Karpas-422 (cell line): ENCODE measurements around the gene AMER1. TPM values are rescaled to one million over a fixed set of nuclear protein-coding genes. Genes with fewer than 3 reads are reported as not detected.
"Not testable (repeated sequence)": the region's sequence is repeated elsewhere in the genome, so short reads cannot be mapped to it uniquely, and the experiment has no call there.

ENCODE experiments used
- DNase-seq: peaks from one replicate; pipeline ENCODE4 v3.0.0-alpha.2; 2015
- H2AFZ ChIP-seq: fragments of 200-600 bp; sonication (generic); 2 replicates; pipeline ENCODE4 v1.6.1; 2014; ENCODE audit warnings: antibody characterized with exemption, low read length, mixed read lengths
- H3K27ac ChIP-seq: fragments of 200-600 bp; sonication (generic); 2 replicates; pipeline ENCODE4 v1.5.1; 2014; ENCODE audit warnings: mild to moderate bottlenecking, low read length, moderate library complexity
- H3K27me3 ChIP-seq: fragments of 200-600 bp; sonication (generic); 2 replicates; pipeline ENCODE4 v1.6.1; 2014; ENCODE audit warnings: low read length, mixed read lengths
- H3K36me3 ChIP-seq: fragments of 200-600 bp; sonication (generic); 2 replicates; pipeline ENCODE4 v1.6.1; 2014; ENCODE audit warnings: low read length, mixed read lengths; ENCODE audit not compliant: insufficient read depth
- H3K4me1 ChIP-seq: fragments of 200-600 bp; sonication (generic); 2 replicates; pipeline ENCODE4 v1.6.1; 2014; ENCODE audit warnings: mild to moderate bottlenecking, low read length, mixed read lengths
- H3K4me2 ChIP-seq: fragments of 200-600 bp; sonication (generic); 2 replicates; pipeline ENCODE4 v1.6.1; 2014; ENCODE audit warnings: low read length, low read depth, mild to moderate bottlenecking; ENCODE audit not compliant: poor library complexity, severe bottlenecking
- H3K4me3 ChIP-seq: fragments of 200-600 bp; sonication (generic); 2 replicates; pipeline ENCODE4 v1.5.1; 2014; ENCODE audit warnings: mild to moderate bottlenecking, antibody characterized with exemption, low read length, mixed read lengths
- H3K79me2 ChIP-seq: fragments of 200-600 bp; sonication (generic); 2 replicates; pipeline ENCODE4 v1.6.1; 2014; ENCODE audit warnings: mild to moderate bottlenecking, low read length, mixed read lengths
- H3K9ac ChIP-seq: fragments of 200-600 bp; sonication (generic); 2 replicates; pipeline ENCODE4 v1.6.0; 2014; ENCODE audit warnings: low read length
- H3K9me2 ChIP-seq: fragments of 200-600 bp; sonication (generic), shearing (Covaris generic); replicated peaks from 2 replicates; pipeline ENCODE4 v1.6.0; 2014; ENCODE audit warnings: mild to moderate bottlenecking, low read length, moderate library complexity; ENCODE audit not compliant: insufficient read depth
- H3K9me3 ChIP-seq: fragments of 300-700, 200-600 bp; sonication (generic); 2 replicates; pipeline ENCODE4 v1.6.1; 2014; ENCODE audit warnings: low read length, mixed read lengths
- H4K20me1 ChIP-seq: fragments of 200-600 bp; sonication (generic); 2 replicates; pipeline ENCODE4 v1.6.1; 2014; ENCODE audit warnings: mild to moderate bottlenecking, antibody characterized with exemption, low read length, low read depth; ENCODE audit not compliant: insufficient read depth
- total RNA-seq: library from RNA; depleted of rRNA; stranded (reverse); fragments of >200 nt; shearing (Covaris generic); gene quantifications from 2 replicates; pipeline ENCODE4 v1.2.3, GENCODE V29; 2014; ENCODE audit warnings: low replicate concordance; rRNA removed

The AMER1 gene
- total RNA-seq, result 3.1 and 4.4 TPM in 2 replicates

DNA sequence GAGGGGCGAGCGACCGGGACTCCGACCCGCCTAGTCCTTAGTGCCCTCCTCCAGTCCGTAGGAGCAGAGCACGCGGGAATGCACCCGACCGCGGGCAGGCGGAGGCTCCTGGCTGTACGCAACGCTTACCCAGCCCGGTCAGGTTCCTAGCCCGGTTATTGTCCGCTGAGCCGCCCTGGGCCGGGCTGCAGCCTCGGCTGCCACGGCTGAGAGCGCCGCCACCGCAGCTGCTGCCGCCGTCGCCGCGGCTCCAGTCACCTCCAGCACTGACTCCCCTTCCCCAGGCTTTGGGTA is at the start of gene AMER1:
AMER1 (minus strand) TSS at position 268 of the 294 bp plus-strand sequence. CDS start 12,422 bp downstream, outside the sequence.
- Histone ChIP-seq H3K27me3 (no peaks in the 10 kb centered on the region), H2AFZ (peak within 1 kb of the TSS; percentile 78; the same call in 1 of the 2 replicates), H3K9me2 (no peaks in the 10 kb centered on the region), H4K20me1 (no peaks in the 10 kb centered on the region), H3K4me1 (peaks cover 27% of the 10 kb centered on the region), H3K9me3 (no peaks in the 10 kb centered on the region), H3K79me2 (peaks cover 43% of the 10 kb centered on the region), H3K4me3 (peak within 1 kb of the TSS; percentile 76), H3K4me2 (peak within 1 kb of the TSS; percentile 76), H3K27ac (peak within 1 kb of the TSS; percentile 55), H3K9ac (peak within 1 kb of the TSS; percentile 80), H3K36me3 (no peaks in the 10 kb centered on the region)
- DNase-seq, result no peak

DNA sequence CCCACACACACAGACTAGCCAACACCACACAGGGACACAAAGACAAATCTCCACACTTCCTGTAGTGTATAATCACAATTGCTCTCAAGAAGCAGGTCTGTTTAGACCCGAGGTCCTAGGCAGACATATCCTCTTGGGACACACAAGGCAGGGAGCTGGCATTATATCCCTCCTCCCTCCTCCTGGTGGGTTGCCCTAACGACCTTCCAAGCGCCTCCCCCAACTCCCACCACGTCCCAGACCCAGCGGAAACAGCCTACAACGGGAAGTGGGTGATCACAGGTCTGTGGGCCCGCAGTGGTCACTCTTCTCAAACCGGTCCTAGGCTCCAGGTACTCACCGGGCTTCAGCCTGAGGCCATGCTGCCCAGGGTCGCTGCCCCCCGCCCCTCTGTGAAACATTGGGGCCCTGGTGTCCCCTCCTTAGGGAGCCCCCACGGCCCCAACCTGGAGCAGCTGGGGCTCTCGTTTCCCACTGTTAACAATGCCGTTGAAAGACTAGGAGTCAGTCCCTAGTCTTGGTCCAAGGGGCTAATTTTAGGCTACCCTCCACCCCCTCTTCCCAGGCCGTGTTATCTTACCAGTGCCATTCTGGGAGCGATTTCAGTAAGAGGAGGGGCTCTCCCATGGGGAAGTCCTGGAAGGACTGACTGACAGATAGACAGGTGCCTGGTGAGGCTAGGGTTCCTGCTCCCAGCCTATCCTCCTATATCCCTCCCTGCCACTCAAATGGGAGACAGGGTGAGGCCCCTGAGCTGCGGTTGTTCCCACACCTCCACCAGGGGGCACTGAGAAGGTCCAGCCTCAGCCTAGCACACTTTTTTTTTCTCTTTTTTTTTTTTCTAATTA is 24.8 kb upstream of the AMER1 start, which contains the start of gene ASB12:
ASB12 (minus strand) TSS at position 485 of the 848 bp plus-strand sequence. CDS start 4,957 bp downstream, outside the sequence.
- H3K4me2 ChIP-seq, result no peak within 1 kb of the TSS
- no peak for DNase-seq
- no peak within 1 kb of the TSS for H3K4me3 ChIP-seq
- no peaks in the 10 kb centered on the region for H3K4me1 ChIP-seq
- no peaks in the 10 kb centered on the region for H3K36me3 ChIP-seq
- H4K20me1 ChIP-seq, result no peaks in the 10 kb centered on the region
- H3K9me2 ChIP-seq, result no peaks in the 10 kb centered on the region
- no peak within 1 kb of the TSS for H2AFZ ChIP-seq
- no peak within 1 kb of the TSS for H3K27ac ChIP-seq
- no peaks in the 10 kb centered on the region for H3K79me2 ChIP-seq
- H3K9ac ChIP-seq, result no peak within 1 kb of the TSS
- no peaks in the 10 kb centered on the region for H3K27me3 ChIP-seq
- no peaks in the 10 kb centered on the region for H3K9me3 ChIP-seq

DNA sequence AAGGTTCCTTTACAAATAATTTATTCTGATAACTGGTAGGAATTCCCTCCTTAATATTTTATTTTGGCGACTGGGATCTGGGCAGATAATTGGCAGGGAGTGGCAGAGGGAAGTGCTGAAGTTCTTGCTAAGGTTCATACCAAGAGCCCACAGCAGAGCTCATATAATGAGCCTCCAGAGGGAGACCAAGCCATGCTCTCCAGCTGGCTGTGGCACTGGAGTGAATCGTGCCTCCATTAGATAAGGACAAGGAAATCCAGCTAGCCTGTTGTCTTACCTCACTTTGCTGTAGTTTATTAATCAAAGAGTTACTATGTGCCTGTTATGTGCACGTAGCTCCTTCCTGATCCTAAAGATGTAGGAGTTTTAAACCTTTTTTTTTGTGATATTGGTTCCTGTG is 23.6 kb upstream of the AMER1 start:
- DNase-seq, result no peak

DNA sequence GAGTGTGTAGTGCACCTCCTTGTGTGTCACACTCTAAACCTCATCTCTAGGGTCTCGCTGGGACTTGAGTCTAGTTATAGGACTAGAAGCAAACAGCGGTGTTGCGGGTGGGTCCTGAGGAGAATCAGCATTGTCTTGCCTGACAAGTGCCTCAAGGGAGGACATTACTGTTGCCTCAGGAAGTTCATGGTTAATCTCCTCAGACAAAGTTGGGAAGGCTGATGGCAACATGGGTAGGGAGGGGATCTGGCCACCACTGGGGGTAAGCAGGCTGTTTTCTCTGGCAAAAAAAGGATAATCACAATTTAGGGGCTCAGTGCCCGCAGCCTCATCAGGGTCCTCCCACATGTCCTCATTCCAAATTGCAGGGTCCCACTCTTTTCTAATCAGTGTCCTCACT is 12.5 kb upstream of the AMER1 start:
- Histone ChIP-seq H3K36me3 (no peaks in the 10 kb centered on the region), H3K4me1 (no peaks in the 10 kb centered on the region), H3K9ac (no peak overlapping the region), H2AFZ (no peak overlapping the region), H3K27me3 (no peaks in the 10 kb centered on the region), H3K9me3 (no peaks in the 10 kb centered on the region), H3K4me2 (no peak overlapping the region), H3K79me2 (no peaks in the 10 kb centered on the region), H4K20me1 (no peaks in the 10 kb centered on the region), H3K27ac (no peak overlapping the region), H3K4me3 (no peak overlapping the region), H3K9me2 (no peaks in the 10 kb centered on the region)
- no peak for DNase-seq

More for the DNA sequence above, 23.6 kb upstream of the AMER1 start:
- Histone ChIP-seq H3K36me3 (no peaks in the 10 kb centered on the region), H3K4me3 (no peak overlapping the region), H3K27me3 (no peaks in the 10 kb centered on the region), H3K4me2 (no peak overlapping the region), H3K4me1 (no peaks in the 10 kb centered on the region), H3K9ac (no peak overlapping the region), H3K9me2 (no peaks in the 10 kb centered on the region), H2AFZ (no peak overlapping the region), H3K79me2 (no peaks in the 10 kb centered on the region), H3K9me3 (no peaks in the 10 kb centered on the region), H3K27ac (no peak overlapping the region), H4K20me1 (no peaks in the 10 kb centered on the region)

DNA sequence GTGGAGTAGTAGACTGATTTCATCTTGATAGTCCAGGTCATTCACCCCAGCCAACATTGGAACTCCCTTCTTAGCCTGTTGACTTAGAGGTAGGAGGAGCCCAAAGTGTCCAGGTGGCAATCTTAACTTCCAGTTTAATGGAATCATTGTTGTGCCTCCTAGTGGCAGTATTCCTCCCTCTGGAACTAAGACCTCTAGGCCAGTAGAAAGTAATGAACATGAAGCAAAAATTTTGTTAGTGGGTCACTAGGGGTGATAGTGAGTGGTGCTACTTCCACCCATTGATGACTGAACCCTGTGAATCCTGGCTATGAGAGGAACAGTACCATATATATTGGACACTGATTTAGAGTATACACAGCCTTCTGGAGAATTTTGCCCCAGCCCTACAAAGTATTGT is 8.5 kb upstream of the AMER1 start:
- not testable (repeated sequence) for H3K9ac ChIP-seq, H3K4me2 ChIP-seq, H3K4me1 ChIP-seq, H3K27ac ChIP-seq, H4K20me1 ChIP-seq, H3K79me2 ChIP-seq, DNase-seq, H3K9me3 ChIP-seq, H3K27me3 ChIP-seq, H3K36me3 ChIP-seq, H3K4me3 ChIP-seq, H3K9me2 ChIP-seq, H2AFZ ChIP-seq

DNA sequence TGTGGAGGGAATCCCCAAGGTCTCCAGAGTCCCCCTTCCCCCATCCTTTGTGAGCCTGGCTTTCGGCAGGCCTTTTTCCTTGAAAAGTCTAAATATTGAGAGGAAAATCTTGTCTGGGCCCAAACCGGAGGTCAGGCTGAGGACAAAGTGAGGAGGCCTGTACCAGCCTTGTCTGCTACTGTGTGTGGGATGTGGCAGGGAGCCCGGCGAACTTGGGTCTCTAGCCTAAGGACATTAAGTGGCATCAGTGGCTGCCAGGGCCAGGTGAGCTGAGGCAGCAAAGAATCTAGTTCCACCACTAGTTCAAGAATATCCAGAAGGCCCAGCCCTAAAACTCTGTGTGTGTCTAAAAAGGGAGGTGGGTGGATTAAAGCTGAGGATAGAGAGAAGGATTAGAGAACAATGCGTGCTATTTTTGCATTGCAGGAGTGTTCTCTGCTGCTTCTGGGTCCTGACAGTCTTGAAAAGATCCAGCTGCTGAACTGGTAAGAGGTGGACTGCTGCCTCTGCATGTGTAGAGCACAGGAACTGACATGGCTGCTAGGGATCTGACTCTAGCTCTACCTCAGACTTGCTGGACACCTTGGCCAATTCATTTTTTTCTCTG is 1.2 kb upstream of the AMER1 start:
- no peak for DNase-seq
- Histone ChIP-seq H2AFZ (no peak overlapping the region), H3K27ac (no peak overlapping the region), H3K36me3 (no peaks in the 10 kb centered on the region), H4K20me1 (no peaks in the 10 kb centered on the region), H3K9me3 (no peaks in the 10 kb centered on the region), H3K27me3 (no peaks in the 10 kb centered on the region), H3K9me2 (no peaks in the 10 kb centered on the region), H3K4me3 (peak overlapping the region; percentile 76), H3K9ac (peak overlapping the region; percentile 76), H3K4me1 (peaks cover 27% of the 10 kb centered on the region), H3K4me2 (peak overlapping the region; percentile 65), H3K79me2 (peaks cover 31% of the 10 kb centered on the region)

DNA sequence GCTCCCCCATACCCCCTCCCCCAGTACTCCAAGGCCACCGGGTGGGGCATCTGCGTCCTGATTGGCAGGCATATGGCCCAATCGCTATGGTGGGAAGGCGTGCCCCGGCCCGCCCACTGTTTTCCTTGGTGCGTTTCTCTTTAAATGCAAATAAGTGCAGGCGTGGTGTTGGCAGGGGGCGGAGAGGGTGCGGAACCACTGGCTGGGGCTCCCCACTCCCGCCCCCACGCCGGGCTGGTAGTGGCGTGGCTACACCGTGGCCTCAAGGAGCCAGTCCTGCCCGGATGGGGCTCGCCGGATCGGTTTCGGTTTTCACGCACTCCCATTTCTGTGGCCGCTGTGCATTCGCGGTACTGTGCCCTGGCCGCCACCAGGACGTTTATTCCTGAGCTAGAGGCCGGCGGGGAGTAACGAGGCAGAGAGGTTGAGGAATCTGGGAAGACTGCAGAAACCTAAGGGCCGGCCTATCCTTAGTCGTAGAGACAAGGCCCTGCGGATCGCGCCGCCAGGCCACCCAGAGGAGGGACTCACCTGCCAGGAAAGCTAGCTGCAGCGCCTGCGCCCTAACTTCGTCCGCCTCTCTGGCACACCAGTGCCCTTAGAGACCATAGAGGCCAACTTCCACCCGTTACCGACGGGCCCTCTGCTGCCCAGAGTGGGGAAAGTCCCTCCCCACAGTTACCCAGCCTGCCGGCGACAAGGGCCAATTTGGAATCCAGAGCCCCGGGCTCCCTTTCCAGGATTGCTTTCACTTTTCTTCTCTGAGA is 410 bp upstream of the AMER1 start:
- Histone ChIP-seq H3K4me1 (peaks cover 27% of the 10 kb centered on the region), H4K20me1 (no peaks in the 10 kb centered on the region), H3K27me3 (no peaks in the 10 kb centered on the region), H3K4me3 (peak overlapping the region; percentile 76), H3K9me3 (no peaks in the 10 kb centered on the region), H3K9ac (peak overlapping the region; percentile 80), H3K27ac (peak overlapping the region; percentile 55), H2AFZ (peak overlapping the region; percentile 78; the same call in 1 of the 2 replicates), H3K4me2 (peak overlapping the region; percentile 76), H3K79me2 (peaks cover 38% of the 10 kb centered on the region), H3K36me3 (no peaks in the 10 kb centered on the region), H3K9me2 (no peaks in the 10 kb centered on the region)
- peak; percentile 95 for DNase-seq
